Small intestine (tissue), 7 donors: ENCODE results near the gene SMOC2. TPM values are rescaled to one million over a fixed set of nuclear protein-coding genes. Genes with fewer than 3 reads are reported as not detected.

Experiments
- DNase-seq, 2 donors: peaks; one replicate each; pipeline versions ENCODE4 v3.0.0 to v3.0.0-alpha.2; 2013
- FAIRE-seq: peaks from 2 replicates; lab custom pipeline; 2012; peaks lifted over from hg19 to GRCh38; lab: Jason Lieb, UNC
- H3K27ac ChIP-seq, 3 donors: one replicate each; pipeline ENCODE4 v1.5.1; 2013; ENCODE audit warnings: low read length in 2 of 3, mild to moderate bottlenecking in 2 of 3, control low read depth in 1 of 3, inconsistent platforms in 1 of 3, low read depth in 1 of 3, moderate library complexity in 1 of 3
- H3K27me3 ChIP-seq, 3 donors: one replicate each; pipeline ENCODE4 v1.6.1; 2013; ENCODE audit warnings: low read length in 3 of 3, inconsistent platforms in 1 of 3; ENCODE audit not compliant: control insufficient read depth in 3 of 3, insufficient read depth in 3 of 3
- H3K36me3 ChIP-seq, 3 donors: one replicate each; pipeline ENCODE4 v1.6.1; 2013; ENCODE audit warnings: low read length in 3 of 3, inconsistent platforms in 1 of 3, low read depth in 1 of 3, mild to moderate bottlenecking in 1 of 3, moderate library complexity in 1 of 3; ENCODE audit not compliant: control insufficient read depth in 3 of 3, insufficient read depth in 2 of 3
- H3K4me1 ChIP-seq, 3 donors: one replicate each; pipeline ENCODE4 v1.6.1; 2013; ENCODE audit warnings: low read length in 2 of 3, inconsistent platforms in 1 of 3, low read depth in 1 of 3, mild to moderate bottlenecking in 1 of 3, moderate library complexity in 1 of 3; ENCODE audit not compliant: control insufficient read depth in 3 of 3, insufficient read depth in 2 of 3
- H3K4me3 ChIP-seq, 3 donors: one replicate each; pipeline ENCODE4 v1.5.1; 2013; ENCODE audit warnings: low read length in 3 of 3, control low read depth in 1 of 3, inconsistent platforms in 1 of 3, low read depth in 1 of 3, mild to moderate bottlenecking in 1 of 3, moderate library complexity in 1 of 3
- H3K9me3 ChIP-seq, 2 donors: one replicate each; pipeline ENCODE4 v1.6.1; 2013; ENCODE audit warnings: low read depth in 1 of 2, low read length in 1 of 2; ENCODE audit not compliant: control insufficient read depth in 2 of 2, insufficient read depth in 1 of 2
- WGBS, 3 donors: extraction: QIAGEN DNeasy Blood & Tissue Kit; methylation state at CpG; one replicate each; pipeline ENCODE4 v1.1.7; 2013; 5-methylcytosine and 5-hydroxymethylcytosine counted together
- polyA plus RNA-seq, 4 donors: library from polyadenylated mRNA; stranded (reverse) in 3 of 4; unstranded in 1 of 4; fragments of 200-250 nt in 3 of 4; fragments of 120-200 nt in 1 of 4; gene quantifications; one replicate each; pipeline versions ENCODE4 v1.2.1 to v1.2.3, GENCODE V29; 2013
- donor health status: healthy with polysubstance abuse.
- donor health status: control.
- donor health status: control.
- donor health status: Bipolar disorder and iron deficiency.
- donor health status: healthy.

SMOC2 gene
- polyA plus RNA-seq, 4 donors, result 0.89 to 56.7 (median 4.0) TPM

- no peak for DNase-seq
- no peak for FAIRE-seq
- 67 to 77% (median 68%) methylated on average over 8 of the region's 8 CpGs for WGBS, 3 donors
- no peaks in the 10 kb centered on the region for H3K9me3 ChIP-seq
- H3K36me3 ChIP-seq, result peaks cover 0 to 4% (median 0%) of the 10 kb centered on the region in 3 donors
- H3K4me1 ChIP-seq, result peaks cover 0 to 7% (median 0%) of the 10 kb centered on the region in 3 donors
- no peaks in the 10 kb centered on the region for H3K27me3 ChIP-seq
- H3K27ac ChIP-seq, result no peak overlapping the region
- H3K4me3 ChIP-seq, result no peak overlapping the region
These were observed 137.1 kb downstream of the SMOC2 start for GRCh38 chr6:168578036-168578435.

DNA sequence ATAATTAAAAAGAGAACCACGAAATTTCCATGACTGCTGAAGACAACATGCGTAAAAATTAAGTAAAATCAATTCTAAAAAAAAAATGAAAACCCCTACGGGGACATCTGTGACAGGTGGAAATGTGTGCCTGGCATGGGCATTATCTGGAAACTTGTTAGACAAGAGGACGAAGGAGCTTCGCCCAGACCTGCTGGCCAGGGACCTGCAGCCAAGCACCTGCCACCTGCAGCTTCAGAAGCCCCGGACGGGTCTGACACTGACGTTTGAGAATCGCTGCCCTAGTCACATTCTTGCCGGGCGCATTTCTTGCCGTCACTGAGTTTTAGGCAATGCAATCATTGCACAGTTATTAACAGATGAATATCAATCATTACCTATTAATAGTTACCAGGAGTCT lies 140.3 kb downstream of the SMOC2 start:
- Histone ChIP-seq H3K4me3 (no peak overlapping the region), H3K4me1 (no peaks in the 10 kb centered on the region), H3K27ac (no peak overlapping the region), H3K36me3 (peaks cover 0 to 5% (median 0%) of the 10 kb centered on the region in 3 donors), H3K27me3 (no peaks in the 10 kb centered on the region), H3K9me3 (no peaks in the 10 kb centered on the region)
- DNase-seq (no peak), FAIRE-seq (no peak)
- 46 to 79% (median 56%) methylated on average over 12 of the region's 12 CpGs for WGBS, 3 donors

GRCh38 chr6:168581706-168582105 lies 140.7 kb downstream of the SMOC2 start:
- DNase-seq (no peak), FAIRE-seq (no peak)
- Histone ChIP-seq H3K9me3 (no peaks in the 10 kb centered on the region), H3K36me3 (peaks cover 0 to 3% (median 0%) of the 10 kb centered on the region in 3 donors), H3K4me3 (no peak overlapping the region), H3K4me1 (no peaks in the 10 kb centered on the region), H3K27ac (no peak overlapping the region), H3K27me3 (no peaks in the 10 kb centered on the region)
- WGBS, 3 donors, result 84 to 87% (median 86%) methylated on average over 9 of the region's 9 CpGs

DNA sequence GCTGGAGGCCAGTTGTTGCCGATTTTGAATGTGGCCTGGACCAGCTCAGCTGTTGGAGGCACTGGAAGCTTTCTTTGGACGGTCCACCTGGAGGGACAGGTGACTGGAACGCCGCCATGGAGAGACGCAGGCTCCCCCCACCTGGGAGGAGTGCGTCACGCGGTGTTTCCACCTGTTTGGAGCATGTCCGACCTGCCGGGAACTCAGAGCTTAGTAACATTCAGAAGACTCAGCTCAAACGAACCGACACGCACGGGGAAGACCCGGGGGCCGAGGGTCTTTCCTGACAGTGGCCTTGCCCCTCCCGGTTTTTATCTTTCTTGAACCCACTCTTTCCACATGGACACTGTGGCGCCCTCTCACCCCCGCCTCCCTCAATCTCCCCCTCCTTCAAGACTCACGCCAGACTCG lies 141.6 kb downstream of the SMOC2 start:
- Histone ChIP-seq H3K9me3 (no peaks in the 10 kb centered on the region), H3K4me1 (no peaks in the 10 kb centered on the region), H3K27ac (no peak overlapping the region), H3K27me3 (no peaks in the 10 kb centered on the region), H3K36me3 (peaks cover 0 to 3% (median 0%) of the 10 kb centered on the region in 3 donors), H3K4me3 (no peak overlapping the region)
- DNase-seq (no peak), FAIRE-seq (no peak)
- WGBS, 3 donors, result 85 to 87% (median 87%) methylated on average over 21 of the region's 21 CpGs

GRCh38 chr6:168583126-168583525 lies 142.1 kb downstream of the SMOC2 start:
- Histone ChIP-seq H3K4me3 (no peak overlapping the region), H3K27ac (peak overlapping the region in 1 of 3 donors; percentile 22), H3K36me3 (peaks cover 0 to 3% (median 0%) of the 10 kb centered on the region in 3 donors), H3K27me3 (no peaks in the 10 kb centered on the region), H3K9me3 (no peaks in the 10 kb centered on the region), H3K4me1 (no peaks in the 10 kb centered on the region)
- 72 to 79% (median 77%) methylated on average over 6 of the region's 6 CpGs for WGBS, 3 donors
- FAIRE-seq (no peak), DNase-seq (no peak)

GRCh38 chr6:168583821-168584220 lies 142.8 kb downstream of the SMOC2 start:
- DNase-seq (no peak), FAIRE-seq (no peak)
- no peaks in the 10 kb centered on the region for H3K27me3 ChIP-seq
- 77 to 81% (median 79%) methylated on average over 9 of the region's 9 CpGs for WGBS, 3 donors
- H3K9me3 ChIP-seq, result no peaks in the 10 kb centered on the region
- no peak overlapping the region for H3K4me3 ChIP-seq
- peaks cover 0 to 3% (median 0%) of the 10 kb centered on the region in 3 donors for H3K36me3 ChIP-seq
- peak overlapping the region in 1 of 3 donors; percentile 13 for H3K27ac ChIP-seq
- H3K4me1 ChIP-seq, result no peaks in the 10 kb centered on the region

DNA sequence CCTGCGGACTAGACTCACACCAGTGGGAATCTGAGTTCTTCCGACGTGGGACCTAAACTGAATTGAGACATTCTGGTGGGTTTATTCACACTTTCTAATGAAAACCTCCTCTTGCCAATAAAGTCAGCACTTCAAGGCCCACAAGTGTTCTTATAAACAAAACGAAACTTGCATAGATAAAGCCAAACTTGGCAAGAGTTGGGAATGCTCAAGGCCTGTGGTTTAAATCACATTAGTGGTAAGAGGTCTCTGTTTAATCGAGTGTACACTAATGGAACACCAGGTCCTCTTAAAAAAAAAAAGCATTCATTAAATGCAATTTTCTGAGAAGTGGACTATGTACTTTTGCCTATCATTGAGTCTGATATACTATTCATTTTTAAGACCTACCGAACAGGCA lies 143.3 kb downstream of the SMOC2 start:
- Histone ChIP-seq H3K9me3 (no peaks in the 10 kb centered on the region), H3K4me3 (no peak overlapping the region), H3K4me1 (no peaks in the 10 kb centered on the region), H3K27me3 (no peaks in the 10 kb centered on the region), H3K27ac (peak overlapping the region in 1 of 3 donors; percentile 13), H3K36me3 (peaks cover 0 to 3% (median 0%) of the 10 kb centered on the region in 3 donors)
- 60 to 69% (median 61%) methylated on average over 6 of the region's 6 CpGs for WGBS, 3 donors
- no peak for FAIRE-seq
- no peak for DNase-seq

DNA sequence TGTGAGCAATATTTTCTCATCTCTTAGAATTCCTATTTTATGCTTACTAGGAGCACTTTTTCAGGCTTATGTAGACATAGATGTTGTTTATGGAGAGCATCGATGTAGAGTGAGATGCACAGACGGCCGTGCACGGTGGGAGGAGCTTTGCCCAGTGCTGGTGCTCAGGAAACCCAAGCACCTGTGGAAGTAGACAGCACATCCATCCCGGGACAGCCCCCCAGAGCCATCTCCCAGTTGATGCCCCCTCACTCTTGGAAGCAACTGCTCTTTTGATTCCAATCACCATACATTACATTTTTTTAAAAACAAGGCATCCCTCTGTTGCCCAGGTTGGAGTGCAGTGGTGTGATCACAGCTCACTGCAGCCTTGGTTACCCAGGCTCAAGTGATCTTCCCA lies 143.7 kb downstream of the SMOC2 start:
- Histone ChIP-seq H3K27ac (no peak overlapping the region), H3K27me3 (no peaks in the 10 kb centered on the region), H3K9me3 (no peaks in the 10 kb centered on the region), H3K36me3 (peaks cover 0 to 3% (median 0%) of the 10 kb centered on the region in 3 donors), H3K4me3 (no peak overlapping the region), H3K4me1 (no peaks in the 10 kb centered on the region)
- DNase-seq, result no peak
- 70 to 89% (median 79%) methylated on average over 5 of the region's 5 CpGs for WGBS, 3 donors
- no peak for FAIRE-seq

- no peaks in the 10 kb centered on the region for H3K9me3 ChIP-seq
- H3K27me3 ChIP-seq, result no peaks in the 10 kb centered on the region
- H3K4me1 ChIP-seq, result no peaks in the 10 kb centered on the region
- no peak overlapping the region for H3K27ac ChIP-seq
- no peak for DNase-seq
- FAIRE-seq, result no peak
- H3K4me3 ChIP-seq, result no peak overlapping the region
- peaks cover 0 to 3% (median 0%) of the 10 kb centered on the region in 3 donors for H3K36me3 ChIP-seq
- WGBS, 3 donors, result 84 to 88% (median 86%) methylated on average over 3 of the region's 3 CpGs
These were observed 144.5 kb downstream of the SMOC2 start for GRCh38 chr6:168585441-168585840.
